HG02973 (cell line): ENCODE measurements around the gene NUP93.
A peak's percentile ranks its signal among the peaks of the same experiment; 100 is the strongest.

ENCODE experiments used
- ATAC-seq: cut with Tn5 transposase; IDR thresholded peaks from one replicate; pipeline ENCODE4 v1.9.1; 2021; ENCODE audit warnings: moderate library complexity; ENCODE audit not compliant: unreplicated experiment

Gene NUP93

GRCh38 chr16:56729735-56730662 is at the start of gene NUP93:
Gene NUP93 (plus strand): TSS chr16:56730129. CDS start chr16:56748248, 18,119 bp downstream.
- peak; percentile 76 for ATAC-seq

GRCh38 chr16:56681939-56682702 is 47.8 kb upstream of the NUP93 start, which contains the start of gene MT1X:
Gene MT1X (plus strand): TSS chr16:56682470. CDS start chr16:56682541, 71 bp downstream.
- ATAC-seq: peak; percentile 96

GRCh38 chr16:56682703-56683397 is 47.1 kb upstream of the NUP93 start:
- ATAC-seq: no peak

GRCh38 chr16:56683424-56684172 is 46.3 kb upstream of the NUP93 start:
- no peak for ATAC-seq

- no peak for ATAC-seq
These were observed 45.5 kb upstream of the NUP93 start for GRCh38 chr16:56684256-56684925.

- ATAC-seq: no peak
These were observed 44.9 kb upstream of the NUP93 start for GRCh38 chr16:56684926-56685590.

- ATAC-seq: no peak
These were observed 43.2 kb upstream of the NUP93 start for GRCh38 chr16:56686758-56687157.

GRCh38 chr16:56688762-56689161 is 41.2 kb upstream of the NUP93 start:
- ATAC-seq: no peak

GRCh38 chr16:56689171-56689570 is 40.8 kb upstream of the NUP93 start:
- no peak for ATAC-seq

- no peak for ATAC-seq
These were observed 39.4 kb upstream of the NUP93 start for GRCh38 chr16:56690420-56691122.

GRCh38 chr16:56691885-56692284 is 38.0 kb upstream of the NUP93 start:
- no peak for ATAC-seq

GRCh38 chr16:56695246-56695645 is 34.7 kb upstream of the NUP93 start:
- no peak for ATAC-seq

- ATAC-seq: no peak
These were observed 32.3 kb upstream of the NUP93 start for GRCh38 chr16:56697456-56698155.

- ATAC-seq: no peak
These were observed 29.7 kb upstream of the NUP93 start for GRCh38 chr16:56700195-56700594.

- ATAC-seq: no peak
These were observed 29.3 kb upstream of the NUP93 start for GRCh38 chr16:56700631-56701030.

GRCh38 chr16:56701534-56701933 is 28.4 kb upstream of the NUP93 start:
- no peak for ATAC-seq

- ATAC-seq: no peak
These were observed 27.1 kb upstream of the NUP93 start for GRCh38 chr16:56702836-56703235.
